HL-60 (cell line): ENCODE results near the gene TAAR9.

Experiments used
- GABPA ChIP-seq: IDR thresholded peaks from 2 replicates; pipeline ENCODE4 v1.6.1; 2012; ENCODE audit warnings: low read depth
- TF ChIP-seq, protein P1 (sequence below): IDR thresholded peaks from one replicate; pipeline ENCODE4 v1.5.1; 2011; ENCODE audit warnings: low read length, control low read depth, inconsistent platforms; ENCODE audit not compliant: insufficient read depth

GRCh38 chr6:132498638-132499037 lies 39.4 kb upstream of the TAAR9 start:
- TF ChIP-seq, protein P1, sequence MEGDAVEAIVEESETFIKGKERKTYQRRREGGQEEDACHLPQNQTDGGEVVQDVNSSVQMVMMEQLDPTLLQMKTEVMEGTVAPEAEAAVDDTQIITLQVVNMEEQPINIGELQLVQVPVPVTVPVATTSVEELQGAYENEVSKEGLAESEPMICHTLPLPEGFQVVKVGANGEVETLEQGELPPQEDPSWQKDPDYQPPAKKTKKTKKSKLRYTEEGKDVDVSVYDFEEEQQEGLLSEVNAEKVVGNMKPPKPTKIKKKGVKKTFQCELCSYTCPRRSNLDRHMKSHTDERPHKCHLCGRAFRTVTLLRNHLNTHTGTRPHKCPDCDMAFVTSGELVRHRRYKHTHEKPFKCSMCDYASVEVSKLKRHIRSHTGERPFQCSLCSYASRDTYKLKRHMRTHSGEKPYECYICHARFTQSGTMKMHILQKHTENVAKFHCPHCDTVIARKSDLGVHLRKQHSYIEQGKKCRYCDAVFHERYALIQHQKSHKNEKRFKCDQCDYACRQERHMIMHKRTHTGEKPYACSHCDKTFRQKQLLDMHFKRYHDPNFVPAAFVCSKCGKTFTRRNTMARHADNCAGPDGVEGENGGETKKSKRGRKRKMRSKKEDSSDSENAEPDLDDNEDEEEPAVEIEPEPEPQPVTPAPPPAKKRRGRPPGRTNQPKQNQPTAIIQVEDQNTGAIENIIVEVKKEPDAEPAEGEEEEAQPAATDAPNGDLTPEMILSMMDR = no peak
- no peak for TF ChIP-seq GABPA
